HepG2 (cell line): Measurements from ENCODE around the gene GLIS2. TPM values are rescaled to one million over a fixed set of nuclear protein-coding genes. Genes with fewer than 3 reads are reported as not detected.

ENCODE experiments used
- BHLHE40 ChIP-seq: IDR thresholded peaks from 2 replicates; pipeline ENCODE4 v1.6.1; 2011; ENCODE audit warnings: low read length, improper control_type of control experiment
- BRF2 ChIP-seq: sonication (generic); formaldehyde crosslinking; IDR thresholded peaks from 2 replicates; pipeline ENCODE4 v1.8.1; 2022; ENCODE audit warnings: mild to moderate bottlenecking, missing genetic modification reagents
- ERF ChIP-seq: IDR thresholded peaks from 2 replicates; pipeline ENCODE4 v1.6.1; 2018; ENCODE audit warnings: missing biosample characterization, missing genetic modification reagents
- FOXO1 ChIP-seq: sonication (generic); formaldehyde crosslinking; IDR thresholded peaks from 2 replicates; pipeline ENCODE4 v1.4.0; 2020; ENCODE audit warnings: missing genetic modification reagents
- GATA4 ChIP-seq: sonication (generic); IDR thresholded peaks from 2 replicates; pipeline ENCODE4 v1.6.1; 2016; ENCODE audit warnings: antibody characterized with exemption, low read depth, borderline replicate concordance
- HNF4G ChIP-seq, 2 experiments: sonication (generic) in 1 of 2; formaldehyde crosslinking in 1 of 2; IDR thresholded peaks; 2 replicates each; pipeline versions ENCODE4 v1.4.0 to v1.6.1; 2011 to 2020; ENCODE audit warnings: borderline replicate concordance in 2 of 2, low read depth in 2 of 2, mild to moderate bottlenecking in 2 of 2, low read length in 1 of 2, missing genetic modification reagents in 1 of 2, moderate library complexity in 1 of 2
- HNRNPLL ChIP-seq: fragments of 200-400 bp; formaldehyde crosslinking; IDR thresholded peaks from 2 replicates; pipeline ENCODE4 v1.6.1; 2017; ENCODE audit warnings: mild to moderate bottlenecking, low read depth, low read length; ENCODE audit not compliant: poor library complexity, severe bottlenecking
- KDM5B ChIP-seq: sonication (generic); formaldehyde crosslinking; IDR thresholded peaks from 2 replicates; pipeline ENCODE4 v1.4.0; 2020; ENCODE audit warnings: missing genetic modification reagents, mild to moderate bottlenecking, borderline replicate concordance
- MLX ChIP-seq: IDR thresholded peaks from 2 replicates; pipeline ENCODE4 v1.6.1; 2016
- NFKB2 ChIP-seq: sonication (generic); formaldehyde crosslinking; IDR thresholded peaks from 2 replicates; pipeline ENCODE4 v1.4.0; 2020; ENCODE audit warnings: missing genetic modification reagents, borderline replicate concordance
- POLR2G ChIP-seq: fragments of 200-400 bp; formaldehyde crosslinking; IDR thresholded peaks from 2 replicates; pipeline ENCODE4 v1.6.1; 2018; ENCODE audit warnings: mild to moderate bottlenecking, low read depth, low read length, moderate library complexity
- RBFOX2 ChIP-seq: fragments of 200-400 bp; formaldehyde crosslinking; IDR thresholded peaks from 2 replicates; pipeline ENCODE4 v1.6.1; 2017; ENCODE audit warnings: low read depth, mild to moderate bottlenecking, low read length
- RNF219 ChIP-seq: sonication (generic); formaldehyde crosslinking; IDR thresholded peaks from 2 replicates; pipeline ENCODE4 v1.5.0; 2020; ENCODE audit warnings: mild to moderate bottlenecking, missing genetic modification reagents
- RXRA ChIP-seq: sonication (generic); formaldehyde crosslinking; IDR thresholded peaks from 2 replicates; pipeline ENCODE4 v1.5.1; 2020; ENCODE audit warnings: missing genetic modification reagents
- TBP ChIP-seq: sonication (generic); formaldehyde crosslinking; IDR thresholded peaks from 2 replicates; pipeline ENCODE4 v1.5.0; 2020; ENCODE audit warnings: missing genetic modification reagents
- ZFX ChIP-seq: sonication (generic); formaldehyde crosslinking; IDR thresholded peaks from 2 replicates; pipeline ENCODE4 v1.4.0; 2020; ENCODE audit warnings: mild to moderate bottlenecking, low read depth, missing genetic modification reagents, moderate library complexity
- ZNF430 ChIP-seq: sonication (generic); formaldehyde crosslinking; IDR thresholded peaks from 2 replicates; pipeline ENCODE4 v1.9.0; 2021; ENCODE audit warnings: mild to moderate bottlenecking, missing genetic modification reagents
- ZNF446 ChIP-seq: sonication (generic); formaldehyde crosslinking; IDR thresholded peaks from 2 replicates; pipeline ENCODE4 v1.5.0; 2020; ENCODE audit warnings: mild to moderate bottlenecking, missing genetic modification reagents
- ZNF605 ChIP-seq: sonication (generic); formaldehyde crosslinking; IDR thresholded peaks from 2 replicates; pipeline ENCODE4 v1.8.0; 2022; ENCODE audit warnings: mild to moderate bottlenecking, missing genetic modification reagents
- ZNF704 ChIP-seq: sonication (generic); formaldehyde crosslinking; IDR thresholded peaks from 2 replicates; pipeline ENCODE4 v1.8.1; 2023; ENCODE audit warnings: mild to moderate bottlenecking, inconsistent platforms, moderate library complexity, missing genetic modification reagents, borderline replicate concordance
- ZNF775 ChIP-seq: sonication (generic); formaldehyde crosslinking; IDR thresholded peaks from 2 replicates; pipeline ENCODE4 v1.4.0; 2020; ENCODE audit warnings: missing genetic modification reagents, mild to moderate bottlenecking, moderate library complexity, borderline replicate concordance
- ZNF792 ChIP-seq: IDR thresholded peaks from 2 replicates; pipeline ENCODE4 v1.6.1; 2016
- ZNF891 ChIP-seq: sonication (generic); formaldehyde crosslinking; IDR thresholded peaks from 2 replicates; pipeline ENCODE4 v1.5.0; 2020; ENCODE audit warnings: mild to moderate bottlenecking, missing genetic modification reagents
- ZSCAN30 ChIP-seq: sonication (generic); formaldehyde crosslinking; IDR thresholded peaks from 2 replicates; pipeline ENCODE4 v1.5.0; 2020; ENCODE audit warnings: mild to moderate bottlenecking, missing genetic modification reagents
- polyA plus RNA-seq, 8 experiments: library from polyadenylated mRNA; depleted of rRNA in 3 of 8; stranded (reverse) in 7 of 8; unstranded in 1 of 8; fragments of >200 nt; fragmentation: Illumina TruSeq in 4 of 8; extraction: Trizol in 4 of 8; gene quantifications; 2 replicates each; pipeline versions ENCODE4 v1.2.1 to v1.2.3, GENCODE V29; 2011 to 2016; ENCODE audit warnings: low read depth in 4 of 8, missing spikeins in 1 of 8, mixed read lengths in 1 of 8; ENCODE audit not compliant: insufficient read depth in 1 of 8
- total RNA-seq, 5 experiments: library from RNA; depleted of rRNA; stranded (reverse); fragments of >200 nt; fragmentation: Illumina TruSeq; extraction: Trizol; gene quantifications; 2 replicates each; pipeline ENCODE4 v1.2.3, GENCODE V29; 2016; ENCODE audit warnings: low read depth in 1 of 5
- TF ChIP-seq, protein P1 (sequence below): IDR thresholded peaks from 2 replicates; pipeline ENCODE4 v1.6.1; 2012; ENCODE audit warnings: inconsistent platforms

GLIS2 gene
- total and polyA plus RNA-seq, 2 of the 13 experiments (the other 11 are each of a cell fraction or from before 2014, with no cell fraction given): 0.28 to 0.29 TPM

DNA sequence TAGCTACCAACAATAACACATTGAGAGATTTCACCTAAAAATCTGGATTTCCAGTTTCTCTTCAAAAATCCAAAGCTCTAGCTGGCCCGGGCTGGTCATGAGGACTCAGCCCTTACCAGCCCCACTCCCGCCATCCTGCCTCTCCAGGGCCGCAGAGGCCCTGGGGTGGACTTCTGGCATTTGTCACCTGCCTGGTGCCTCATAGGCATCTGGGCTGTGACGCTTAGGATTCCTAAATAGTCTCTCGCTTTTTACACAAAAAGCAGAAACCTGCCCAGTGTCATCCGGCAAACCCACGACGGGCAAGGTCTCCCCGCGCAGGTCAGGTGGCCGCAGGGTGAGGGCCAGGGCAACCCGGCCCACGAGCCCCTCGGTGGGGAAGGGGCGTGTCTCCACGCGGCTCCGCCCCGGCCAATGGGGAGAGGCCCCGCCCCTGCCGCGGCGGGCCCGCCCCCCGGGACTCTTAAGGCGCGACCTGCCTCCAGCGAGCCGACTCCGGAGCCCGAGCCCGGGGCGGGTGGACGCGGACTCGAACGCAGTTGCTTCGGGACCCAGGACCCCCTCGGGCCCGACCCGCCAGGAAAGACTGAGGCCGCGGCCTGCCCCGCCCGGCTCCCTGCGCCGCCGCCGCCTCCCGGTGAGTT lies 55.6 kb downstream of the GLIS2 start, which contains the start of gene VASN (continued):
- TF ChIP-seq BHLHE40: peak; percentile 42; the same call in 1 of the 2 replicates
- TF ChIP-seq ZNF891 (CRISPR knock-in tag): peak; percentile 73; the same call in 1 of the 2 replicates
- TF ChIP-seq ERF: peak; percentile 76
- 0 out of 2 replicates have a peak, but pooled peaks have one; percentile 57 for TF ChIP-seq ZNF704 (CRISPR knock-in tag)
- TF ChIP-seq BRF2 (CRISPR knock-in tag): no peak
- peak; percentile 75 for TF ChIP-seq GATA4
- TF ChIP-seq, protein P1, sequence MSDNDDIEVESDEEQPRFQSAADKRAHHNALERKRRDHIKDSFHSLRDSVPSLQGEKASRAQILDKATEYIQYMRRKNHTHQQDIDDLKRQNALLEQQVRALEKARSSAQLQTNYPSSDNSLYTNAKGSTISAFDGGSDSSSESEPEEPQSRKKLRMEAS: peak; percentile 41; the same call in 1 of the 2 replicates
- TF ChIP-seq ZNF446 (CRISPR knock-in tag): 0 out of 2 replicates have a peak, but pooled peaks have one; percentile 50
- 0 out of 2 replicates have a peak, but pooled peaks have one; percentile 33 for TF ChIP-seq ZNF605
- TF ChIP-seq TBP (CRISPR knock-in tag): no peak
- TF ChIP-seq ZNF430 (CRISPR knock-in tag): 0 out of 2 replicates have a peak, but pooled peaks have one; percentile 39
- peak; percentile 53 for TF ChIP-seq FOXO1
- TF ChIP-seq ZFX (CRISPR knock-in tag): peak; percentile 33
- peak; percentile 99 for TF ChIP-seq POLR2G
- TF ChIP-seq KDM5B: peak; percentile 40; the same call in 1 of the 2 replicates
- 0 out of 2 replicates have a peak, but pooled peaks have one; percentile 52 for TF ChIP-seq NFKB2 (CRISPR knock-in tag)
- TF ChIP-seq MLX (CRISPR knock-in tag): 0 out of 2 replicates have a peak, but pooled peaks have one; percentile 8
- TF ChIP-seq HNF4G (IDR thresholded peaks at IDR 0.05; ENCODE audit: borderline replicate concordance, low read depth, low read length): no peak
- 0 out of 2 replicates have a peak, but pooled peaks have one; percentile 28 for TF ChIP-seq HNF4G (CRISPR knock-in tag; IDR thresholded peaks at IDR 0.05; ENCODE audit: borderline replicate concordance, low read depth)
- no peak for TF ChIP-seq ZSCAN30
- TF ChIP-seq RNF219 (CRISPR knock-in tag): no peak
- peak; percentile 97 for TF ChIP-seq RBFOX2
- peak; percentile 65; the same call in 1 of the 2 replicates for TF ChIP-seq ZNF792 (CRISPR knock-in tag)
- peak; percentile 45 for TF ChIP-seq HNRNPLL
- peak; percentile 37; the same call in 1 of the 2 replicates for TF ChIP-seq RXRA (CRISPR knock-in tag)
- TF ChIP-seq ZNF775: peak; percentile 60; the same call in 1 of the 2 replicates
